Thoracic aorta (tissue), 2 donors: ENCODE measurements around the gene VPS13C. TPM values are rescaled to one million over a fixed set of nuclear protein-coding genes. Genes with fewer than 3 reads are reported as not detected.

Experiments used
- ATAC-seq: fragments of 150-250 bp; one replicate; pipeline ENCODE4 v1.8.0; 2017; ENCODE audit warnings: low read depth; ENCODE audit not compliant: insufficient number of reproducible peaks, low FRiP score
- DNase-seq: peaks from one replicate; pipeline ENCODE4 v3.0.0-alpha.2; 2020; ENCODE audit warnings: low spot score
- H3K27ac ChIP-seq, 2 donors: fragments of 200-600 bp; sonication (generic); 1 replicate in 1 of 2; 2 replicates in 1 of 2; pipeline ENCODE4 v1.5.1; 2016; ENCODE audit warnings: mild to moderate bottlenecking in 2 of 2, moderate library complexity in 2 of 2
- H3K27me3 ChIP-seq: fragments of 200-600 bp; sonication (generic); replicated peaks from 2 replicates; pipeline ENCODE4 v1.6.0; 2016; ENCODE audit warnings: mild to moderate bottlenecking; ENCODE audit not compliant: insufficient read depth
- H3K36me3 ChIP-seq: fragments of 200-600 bp; sonication (generic); one replicate; pipeline ENCODE4 v1.5.1; 2016
- H3K4me1 ChIP-seq, 2 donors: fragments of 200-600 bp; sonication (generic); 1 replicate in 1 of 2; 2 replicates in 1 of 2; pipeline versions ENCODE4 v1.5.1 to v1.6.0; 2016; ENCODE audit warnings: low read depth in 2 of 2, mild to moderate bottlenecking in 1 of 2; ENCODE audit not compliant: control insufficient read depth in 1 of 2
- H3K4me3 ChIP-seq: fragments of 200-600 bp; sonication (generic); 2 replicates; pipeline ENCODE4 v1.5.1; 2016; ENCODE audit warnings: mild to moderate bottlenecking
- H3K9me3 ChIP-seq: fragments of 200-600 bp; sonication (generic); 2 replicates; pipeline ENCODE4 v1.5.1; 2016
- CTCF ChIP-seq: fragments of 200-600 bp; sonication (generic); IDR thresholded peaks from one replicate; pipeline ENCODE4 v1.5.1; 2019; ENCODE audit warnings: antibody characterized with exemption
- total RNA-seq, 2 donors: library from RNA; depleted of rRNA; stranded (reverse); fragments of >200 nt; gene quantifications; one replicate each; pipeline versions ENCODE4 v1.1.0 to v1.2.3, GENCODE V29; 2016

Gene VPS13C
- total RNA-seq, 2 donors from 2014 or later, result 93.3 to 99.0 TPM

GRCh38 chr15:62075595-62076277 is 15.5 kb upstream of the VPS13C start:
- DNase-seq (no peak), ATAC-seq (no peak)
- Histone ChIP-seq H3K27ac (no peak overlapping the region), H3K4me3 (no peak overlapping the region), H3K36me3 (no peaks in the 10 kb centered on the region), H3K4me1 (no peaks in the 10 kb centered on the region), H3K9me3 (no peaks in the 10 kb centered on the region), H3K27me3 (no peaks in the 10 kb centered on the region)
- TF ChIP-seq CTCF, result no peak

GRCh38 chr15:62071711-62072308 is 11.6 kb upstream of the VPS13C start:
- H3K4me1 ChIP-seq, result peaks cover 4% of the 10 kb centered on the region in 2 donors
- TF ChIP-seq CTCF, result peak; percentile 66
- no peaks in the 10 kb centered on the region for H3K9me3 ChIP-seq
- H3K27ac ChIP-seq, result no peak overlapping the region
- H3K4me3 ChIP-seq, result no peak overlapping the region
- no peaks in the 10 kb centered on the region for H3K27me3 ChIP-seq
- H3K36me3 ChIP-seq, result no peaks in the 10 kb centered on the region
- ATAC-seq, result no peak
- no peak for DNase-seq

GRCh38 chr15:62069551-62069950 is 9.3 kb upstream of the VPS13C start:
- Histone ChIP-seq H3K36me3 (no peaks in the 10 kb centered on the region), H3K9me3 (no peaks in the 10 kb centered on the region), H3K4me3 (no peak overlapping the region), H3K4me1 (peaks cover 4 to 5% of the 10 kb centered on the region in 2 donors), H3K27me3 (no peaks in the 10 kb centered on the region), H3K27ac (no peak overlapping the region)
- TF ChIP-seq CTCF, result no peak
- DNase-seq, result no peak
- no peak for ATAC-seq

DNA sequence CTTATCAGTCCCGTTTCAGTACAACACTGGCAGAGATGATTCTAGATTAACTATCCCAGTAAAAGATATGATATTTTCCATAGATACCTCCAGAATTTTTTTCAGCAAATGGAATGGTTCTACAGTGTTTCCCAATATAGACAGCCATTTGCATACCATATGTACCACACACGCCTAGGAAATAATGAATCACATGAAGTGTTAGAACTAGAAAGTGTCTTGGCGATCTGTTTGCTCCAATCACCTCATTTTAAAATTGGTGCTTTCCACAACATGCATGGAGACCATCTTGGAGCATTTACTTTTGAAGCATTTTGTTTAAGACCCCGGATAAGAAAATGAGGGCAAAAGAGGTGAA is 8.5 kb upstream of the VPS13C start:
- H3K36me3 ChIP-seq, result no peaks in the 10 kb centered on the region
- DNase-seq (no peak), ATAC-seq (no peak)
- H3K4me3 ChIP-seq, result peak overlapping the region; percentile 79
- no peaks in the 10 kb centered on the region for H3K9me3 ChIP-seq
- peaks cover 4 to 5% of the 10 kb centered on the region in 2 donors for H3K4me1 ChIP-seq
- TF ChIP-seq CTCF, result no peak
- no peaks in the 10 kb centered on the region for H3K27me3 ChIP-seq
- no peak overlapping the region for H3K27ac ChIP-seq

DNA sequence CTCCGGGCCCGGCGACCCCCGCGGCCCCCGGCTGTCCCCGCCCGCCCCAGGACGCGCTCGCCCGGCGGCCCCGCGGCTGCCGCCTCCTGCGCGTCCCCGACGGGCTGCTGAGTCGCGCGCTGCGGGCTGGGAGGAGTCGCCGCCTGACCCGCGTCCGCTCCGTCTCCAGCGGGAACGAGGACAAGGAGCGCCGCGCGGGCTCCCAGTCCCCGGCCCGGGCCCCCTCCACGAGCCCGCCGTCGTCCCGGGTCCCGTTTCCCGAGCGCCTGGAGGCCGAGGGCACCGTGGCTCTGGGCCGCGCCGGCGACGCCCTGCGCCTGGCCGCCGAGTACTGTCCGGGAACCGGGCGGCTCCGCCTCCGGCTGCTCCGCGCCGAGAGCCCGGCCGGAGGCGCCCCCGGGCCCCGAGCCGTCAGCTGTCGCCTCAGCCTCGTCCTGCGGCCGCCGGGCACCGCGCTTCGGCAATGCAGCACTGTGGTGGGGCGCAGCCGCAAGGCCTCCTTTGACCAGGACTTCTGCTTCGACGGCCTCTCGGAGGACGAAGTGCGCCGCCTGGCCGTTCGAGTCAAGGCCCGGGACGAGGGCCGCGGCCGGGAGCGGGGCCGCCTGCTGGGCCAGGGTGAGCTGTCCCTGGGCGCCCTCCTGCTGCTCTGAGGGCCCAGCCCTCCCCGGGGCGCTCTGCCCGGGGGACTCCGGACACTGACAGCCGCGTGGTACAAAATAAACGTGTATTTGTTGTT is 8.0 kb upstream of the VPS13C start:
- Histone ChIP-seq H3K4me3 (peak overlapping the region; percentile 79), H3K27me3 (no peaks in the 10 kb centered on the region), H3K27ac (no peak overlapping the region), H3K36me3 (no peaks in the 10 kb centered on the region), H3K4me1 (peaks cover 4 to 5% of the 10 kb centered on the region in 2 donors), H3K9me3 (no peaks in the 10 kb centered on the region)
- ATAC-seq (peak; percentile 15), DNase-seq (no peak)
- TF ChIP-seq CTCF, result peak; percentile 23
